Spleen (tissue), 11 donors: ENCODE results near the gene MYO3B. TPM values are rescaled to one million over a fixed set of nuclear protein-coding genes. Genes with fewer than 3 reads are reported as not detected.

Experiments used
- DNase-seq: peaks from one replicate; pipeline ENCODE4 v3.0.0-alpha.2; 2020
- H3K27ac ChIP-seq, 8 donors: fragments of 200-600 bp; sonication (generic) in 7 of 8; 1 replicate in 4 of 8; 2 replicates in 4 of 8; pipeline versions ENCODE4 v1.5.0 to v1.8.0; 2016 to 2021; ENCODE audit warnings: inconsistent platforms in 4 of 8, mild to moderate bottlenecking in 4 of 8, moderate library complexity in 1 of 8
- H3K27me3 ChIP-seq, 7 donors: fragments of 200-600 bp; sonication (generic) in 6 of 7; replicated peaks in 1 of 7; 1 replicate in 4 of 7; 2 replicates in 3 of 7; pipeline versions ENCODE4 v1.5.0 to v1.8.0; 2016 to 2021; ENCODE audit warnings: inconsistent platforms in 3 of 7, mild to moderate bottlenecking in 1 of 7
- H3K36me3 ChIP-seq, 6 donors: fragments of 200-600 bp; sonication (generic) in 5 of 6; 1 replicate in 4 of 6; 2 replicates in 2 of 6; pipeline versions ENCODE4 v1.5.0 to v1.8.0; 2016 to 2021; ENCODE audit warnings: inconsistent platforms in 2 of 6
- H3K4me1 ChIP-seq, 6 donors: fragments of 200-600 bp; sonication (generic) in 5 of 6; 1 replicate in 3 of 6; 2 replicates in 3 of 6; pipeline versions ENCODE4 v1.5.0 to v1.8.0; 2016 to 2021; ENCODE audit warnings: inconsistent platforms in 3 of 6
- H3K4me3 ChIP-seq, 8 donors: fragments of 200-600 bp; sonication (generic) in 7 of 8; 1 replicate in 4 of 8; 2 replicates in 4 of 8; pipeline versions ENCODE4 v1.5.0 to v1.8.0; 2016 to 2021; ENCODE audit warnings: inconsistent platforms in 4 of 8, mild to moderate bottlenecking in 4 of 8, moderate library complexity in 2 of 8
- H3K9me3 ChIP-seq, 8 donors: fragments of 200-600 bp; sonication (generic) in 7 of 8; 1 replicate in 4 of 8; 2 replicates in 4 of 8; pipeline versions ENCODE4 v1.5.0 to v1.8.0; 2016 to 2021; ENCODE audit warnings: inconsistent platforms in 4 of 8
- POLR2A ChIP-seq, 3 donors: fragments of 450-650 bp; IDR thresholded peaks; one replicate each; pipeline ENCODE4 v1.5.1; 2017; ENCODE audit warnings: antibody characterized with exemption in 3 of 3, mild to moderate bottlenecking in 1 of 3
- POLR2AphosphoS5 ChIP-seq, 3 donors: sonication (generic); formaldehyde crosslinking; IDR thresholded peaks; one replicate each; pipeline ENCODE4 v1.5.1; 2017; ENCODE audit warnings: antibody characterized with exemption in 3 of 3
- WGBS, 5 donors: extraction: QIAGEN DNeasy Blood & Tissue Kit in 3 of 5; methylation state at CpG; one replicate each; pipeline versions ENCODE4 v1.1.5 to v1.1.7; 2013 to 2018; 5-methylcytosine and 5-hydroxymethylcytosine counted together
- intact Hi-C: fragments of 100-400 bp; cut with DNase I; formaldehyde crosslinking; loops from one replicate; pipeline ENCODE4 v1.15.0; 2023; ENCODE audit warnings: low total_unique reads
- polyA plus RNA-seq, 3 donors: library from polyadenylated mRNA; stranded (reverse); fragments of 200-250 nt; gene quantifications; one replicate each; pipeline ENCODE4 v1.2.1, GENCODE V29; 2013
- total RNA-seq, 7 donors: library from RNA; depleted of rRNA in 3 of 7; stranded (reverse); fragments of >200 nt in 3 of 7; fragmentation: NEBNext Ultra II Directional in 4 of 7; extraction: Animal tissue kit (Norgen Biotek cat#: 25700) in 4 of 7; gene quantifications; one replicate each; pipeline versions ENCODE4 v1.1.0 to v1.2.1, GENCODE V29; 2016 to 2021
- TF ChIP-seq, protein P1 (sequence below), 11 experiments: fragments of 200-600 bp in 7 of 11; fragments of 450-650 bp in 4 of 11; sonication (generic) in 4 of 11; IDR thresholded peaks in 8 of 11; conservative IDR thresholded peaks in 3 of 11; 1 replicate in 7 of 11; 2 replicates in 4 of 11; pipeline versions ENCODE4 v1.4.0 to v1.8.0; 2016 to 2021; ENCODE audit warnings: antibody characterized with exemption in 11 of 11, inconsistent platforms in 4 of 11, mild to moderate bottlenecking in 1 of 11
- donor health status: healthy with polysubstance abuse.
- donor health status: DM: no; HTN: no; CAD: no; lungs with moderate emphysema.
- donor health status: DM: no; HTN: no; CAD: no.
- donor health status: Bipolar disorder and iron deficiency.
- donor health status: healthy.
- donor health status: DM: no; HTN: no; CAD: no.
- donor health status: DM: yes; HTN: yes; CAD: no.

MYO3B gene
- total and polyA plus RNA-seq, 10 donors: 0.03 to 2.0 (median 0.58) TPM; not detected in 4

DNA sequence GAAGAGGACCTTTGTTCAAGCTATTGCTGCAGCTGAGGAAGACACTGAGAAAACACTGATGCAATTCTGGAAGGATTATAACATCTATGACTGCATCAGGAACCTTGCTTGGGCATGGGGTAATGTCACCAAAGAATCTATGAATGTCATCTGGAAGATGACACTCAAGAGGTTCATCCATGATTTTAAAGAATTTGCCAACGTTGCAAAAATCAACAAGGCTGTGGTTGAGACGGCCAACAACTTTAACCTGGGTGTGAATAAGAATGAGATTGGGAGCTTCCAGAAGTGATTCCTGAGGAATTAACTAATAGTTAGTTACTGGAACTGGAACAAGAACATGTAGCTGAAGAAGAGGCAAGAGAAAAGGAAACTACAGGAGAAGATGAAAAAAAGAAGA, 410.8 kb downstream of the MYO3B start:
- Histone ChIP-seq H3K27me3 (no peaks in the 10 kb centered on the region), H3K36me3 (no peaks in the 10 kb centered on the region), H3K9me3 (no peaks in the 10 kb centered on the region), H3K4me1 (no peaks in the 10 kb centered on the region), H3K4me3 (no peak overlapping the region), H3K27ac (no peak overlapping the region)
- DNase-seq: no peak
- TF ChIP-seq POLR2A (IDR thresholded peaks at IDR 0.05) (no peak), POLR2AphosphoS5 (IDR thresholded peaks at IDR 0.05) (no peak)
- TF ChIP-seq, protein P1, sequence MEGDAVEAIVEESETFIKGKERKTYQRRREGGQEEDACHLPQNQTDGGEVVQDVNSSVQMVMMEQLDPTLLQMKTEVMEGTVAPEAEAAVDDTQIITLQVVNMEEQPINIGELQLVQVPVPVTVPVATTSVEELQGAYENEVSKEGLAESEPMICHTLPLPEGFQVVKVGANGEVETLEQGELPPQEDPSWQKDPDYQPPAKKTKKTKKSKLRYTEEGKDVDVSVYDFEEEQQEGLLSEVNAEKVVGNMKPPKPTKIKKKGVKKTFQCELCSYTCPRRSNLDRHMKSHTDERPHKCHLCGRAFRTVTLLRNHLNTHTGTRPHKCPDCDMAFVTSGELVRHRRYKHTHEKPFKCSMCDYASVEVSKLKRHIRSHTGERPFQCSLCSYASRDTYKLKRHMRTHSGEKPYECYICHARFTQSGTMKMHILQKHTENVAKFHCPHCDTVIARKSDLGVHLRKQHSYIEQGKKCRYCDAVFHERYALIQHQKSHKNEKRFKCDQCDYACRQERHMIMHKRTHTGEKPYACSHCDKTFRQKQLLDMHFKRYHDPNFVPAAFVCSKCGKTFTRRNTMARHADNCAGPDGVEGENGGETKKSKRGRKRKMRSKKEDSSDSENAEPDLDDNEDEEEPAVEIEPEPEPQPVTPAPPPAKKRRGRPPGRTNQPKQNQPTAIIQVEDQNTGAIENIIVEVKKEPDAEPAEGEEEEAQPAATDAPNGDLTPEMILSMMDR (IDR thresholded peaks at IDR 0.05 in 8 of 11, conservative IDR thresholded peaks at IDR 0.05 in 3 of 11): no peak
- intact Hi-C loops: no loop called here
- 83 to 93% (median 87%) methylated on average over 2 of the region's 2 CpGs for WGBS, 5 donors

DNA sequence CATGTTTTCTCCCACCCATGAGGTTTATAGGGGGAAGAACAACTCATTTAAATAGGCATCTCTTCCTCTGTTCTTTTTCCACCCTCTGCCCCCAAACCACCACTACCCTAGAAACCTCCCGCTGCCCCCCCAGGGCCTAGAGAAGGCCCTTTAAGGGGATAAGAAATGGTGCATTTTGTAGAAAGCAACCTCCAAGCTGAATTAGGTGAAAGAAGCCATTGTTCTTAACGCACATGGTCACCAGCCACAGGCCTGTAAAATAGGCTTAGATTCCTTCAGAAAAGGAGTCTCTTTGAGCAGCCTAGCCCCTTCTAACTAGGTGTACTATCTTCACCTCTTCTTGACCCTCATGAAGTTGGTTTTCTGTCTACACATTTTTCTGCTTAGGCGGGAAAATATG, 418.6 kb downstream of the MYO3B start:
- no peaks in the 10 kb centered on the region for H3K9me3 ChIP-seq
- no peak overlapping the region for H3K4me3 ChIP-seq
- intact Hi-C loops: no loop called here
- TF ChIP-seq, protein P1 (IDR thresholded peaks at IDR 0.05 in 8 of 11, conservative IDR thresholded peaks at IDR 0.05 in 3 of 11): no peak
- no peak for TF ChIP-seq POLR2A (IDR thresholded peaks at IDR 0.05)
- no peak for TF ChIP-seq POLR2AphosphoS5 (IDR thresholded peaks at IDR 0.05)
- H3K27me3 ChIP-seq: no peaks in the 10 kb centered on the region
- H3K4me1 ChIP-seq: no peaks in the 10 kb centered on the region
- H3K36me3 ChIP-seq: no peaks in the 10 kb centered on the region
- no peak for DNase-seq
- H3K27ac ChIP-seq: no peak overlapping the region
- 87 to 96% (median 91%) methylated on average over 3 of the region's 3 CpGs for whole genome bisulfite sequencing, 5 donors

DNA sequence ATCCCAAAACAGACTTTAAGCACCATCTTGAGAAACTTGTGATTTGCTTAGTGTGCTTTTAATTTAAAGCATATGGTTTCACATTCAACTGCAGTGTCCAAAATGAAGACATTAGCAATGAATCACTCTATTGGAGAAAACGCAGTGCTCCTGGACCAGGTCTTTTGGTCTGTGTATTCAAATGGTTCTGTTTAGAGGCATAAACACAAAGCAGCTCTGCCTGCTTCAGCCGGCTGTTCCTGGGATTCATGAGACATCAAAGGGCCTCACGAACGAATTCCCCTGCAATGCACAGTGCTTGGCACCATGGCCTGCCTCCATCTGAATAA, 420.1 kb downstream of the MYO3B start:
- Histone ChIP-seq H3K27me3 (no peaks in the 10 kb centered on the region), H3K4me3 (no peak overlapping the region), H3K27ac (no peak overlapping the region), H3K36me3 (no peaks in the 10 kb centered on the region), H3K4me1 (no peaks in the 10 kb centered on the region), H3K9me3 (no peaks in the 10 kb centered on the region)
- WGBS, 5 donors: 76 to 90% (median 83%) methylated on average over 4 of the region's 4 CpGs
- TF ChIP-seq POLR2AphosphoS5 (IDR thresholded peaks at IDR 0.05) (no peak), POLR2A (IDR thresholded peaks at IDR 0.05) (no peak)
- TF ChIP-seq, protein P1 (IDR thresholded peaks at IDR 0.05 in 8 of 11, conservative IDR thresholded peaks at IDR 0.05 in 3 of 11): no peak
- intact Hi-C loops: no loop called here
- no peak for DNase-seq

DNA sequence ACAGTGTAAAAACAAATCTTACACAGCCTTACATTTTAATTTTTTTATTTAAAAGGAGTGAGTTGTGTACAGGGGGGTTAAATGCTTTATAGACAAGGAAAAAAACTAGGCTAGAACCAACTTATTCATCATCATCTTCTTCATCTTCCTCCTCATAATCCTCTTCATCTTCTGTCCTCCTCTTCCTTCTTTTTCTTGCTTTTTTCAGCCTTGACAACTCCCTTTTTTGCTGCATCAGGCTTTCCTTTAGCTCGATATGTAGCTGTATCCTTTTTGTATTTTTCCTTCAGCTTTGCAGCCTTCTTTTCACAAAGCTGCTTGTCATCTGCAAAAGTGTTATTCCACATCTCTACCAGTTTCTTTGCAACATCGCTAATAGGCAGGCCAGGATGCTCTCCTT, 423.5 kb downstream of the MYO3B start:
- Histone ChIP-seq H3K4me3 (no peak overlapping the region), H3K9me3 (no peaks in the 10 kb centered on the region), H3K36me3 (no peaks in the 10 kb centered on the region), H3K27ac (no peak overlapping the region), H3K27me3 (no peaks in the 10 kb centered on the region), H3K4me1 (no peaks in the 10 kb centered on the region)
- no peak for DNase-seq
- WGBS, 5 donors: 74 to 88% (median 79%) methylated on average over 2 of the region's 2 CpGs
- intact Hi-C loops: no loop called here
- TF ChIP-seq POLR2A (IDR thresholded peaks at IDR 0.05) (no peak), POLR2AphosphoS5 (IDR thresholded peaks at IDR 0.05) (no peak)
- TF ChIP-seq, protein P1 (IDR thresholded peaks at IDR 0.05 in 8 of 11, conservative IDR thresholded peaks at IDR 0.05 in 3 of 11): no peak
